K562 (cell line): Measurements from ENCODE around the gene RALY. TPM values are rescaled to one million over a fixed set of nuclear protein-coding genes. Genes with fewer than 3 reads are reported as not detected.

Experiments used
- BACH1 ChIP-seq: fragments of 200-800 bp; sonication (Bioruptor generic); IDR thresholded peaks from 2 replicates; pipeline ENCODE4 v1.6.1; 2016; ENCODE audit warnings: missing genetic modification characterization, missing compliant biosample characterization
- CAMTA2 ChIP-seq: fragments of 250-450 bp; sonication (Bioruptor Pico); conservative IDR thresholded peaks from 2 replicates; pipeline ENCODE4 v1.5.1; 2022
- CBFA2T3 ChIP-seq: fragments of 450-650 bp; IDR thresholded peaks from 2 replicates; pipeline ENCODE4 v1.6.1; 2017
- CBX5 ChIP-seq: IDR thresholded peaks from 2 replicates; pipeline ENCODE4 v1.6.1; 2014; ENCODE audit warnings: low read depth, borderline replicate concordance
- CBX8 ChIP-seq: fragments of 200-600 bp; sonication (generic); IDR thresholded peaks from 2 replicates; pipeline ENCODE4 v1.6.1; 2012; ENCODE audit warnings: borderline replicate concordance, mixed run types, low read depth, mild to moderate bottlenecking, moderate library complexity, mixed read lengths, low read length, control low read depth, inconsistent platforms; ENCODE audit not compliant: poor library complexity, severe bottlenecking; ENCODE audit errors: extremely low read depth
- HIVEP1 ChIP-seq: fragments of 250-450 bp; sonication (Bioruptor Pico); IDR thresholded peaks from 2 replicates; pipeline ENCODE4 v1.4.0; 2020; ENCODE audit warnings: mild to moderate bottlenecking
- HNRNPK ChIP-seq: fragments of 200-400 bp; formaldehyde crosslinking; IDR thresholded peaks from one replicate; pipeline ENCODE4 v1.6.1; 2018; ENCODE audit warnings: mild to moderate bottlenecking, low read depth, low read length; ENCODE audit not compliant: poor library complexity, severe bottlenecking
- MIER1 ChIP-seq: fragments of 450-650 bp; IDR thresholded peaks from 2 replicates; pipeline ENCODE4 v1.6.1; 2016; ENCODE audit warnings: antibody characterized with exemption, mild to moderate bottlenecking, low read depth
- NFIC ChIP-seq: fragments of 450-650 bp; IDR thresholded peaks from 2 replicates; pipeline ENCODE4 v1.6.1; 2017; ENCODE audit warnings: mild to moderate bottlenecking, inconsistent platforms
- OTX1 ChIP-seq: fragments of 450-650 bp; formaldehyde crosslinking; IDR thresholded peaks from 2 replicates; pipeline ENCODE4 v1.4.0; 2022; ENCODE audit warnings: mild to moderate bottlenecking
- POU5F1 ChIP-seq: fragments of 150-350 bp; IDR thresholded peaks from 2 replicates; pipeline ENCODE4 v1.6.1; 2014; ENCODE audit warnings: borderline replicate concordance, low read length, low read depth, mild to moderate bottlenecking; ENCODE audit not compliant: partially characterized antibody
- PURB ChIP-seq: sonication (generic); formaldehyde crosslinking; IDR thresholded peaks from 2 replicates; pipeline ENCODE4 v1.9.0; 2021; ENCODE audit warnings: low read depth, mild to moderate bottlenecking, missing genetic modification reagents
- RBM17 ChIP-seq: fragments of 200-400 bp; formaldehyde crosslinking; IDR thresholded peaks from 2 replicates; pipeline ENCODE4 v1.6.1; 2017; ENCODE audit warnings: low read depth, mild to moderate bottlenecking, low read length, borderline replicate concordance
- RREB1 ChIP-seq: fragments of 250-450 bp; sonication (Bioruptor Pico); IDR thresholded peaks from 2 replicates; pipeline ENCODE4 v1.4.0; 2020
- SAFB2 ChIP-seq: fragments of 200-400 bp; formaldehyde crosslinking; IDR thresholded peaks from 2 replicates; pipeline ENCODE4 v1.6.1; 2018; ENCODE audit warnings: borderline replicate concordance, low read length, low read depth, moderate library complexity; ENCODE audit not compliant: severe bottlenecking
- SMARCE1 ChIP-seq: fragments of 450-650 bp; IDR thresholded peaks from 2 replicates; pipeline ENCODE4 v1.7.1; 2016; ENCODE audit warnings: mild to moderate bottlenecking
- TEAD2 ChIP-seq: fragments of 450-650 bp; IDR thresholded peaks from 2 replicates; pipeline ENCODE4 v1.6.1; 2016; ENCODE audit warnings: missing genetic modification characterization, control low read depth, missing compliant biosample characterization
- TRIM28 ChIP-seq: fragments of 450-650 bp; IDR thresholded peaks from 2 replicates; pipeline ENCODE4 v1.6.1; 2017
- ZBTB34 ChIP-seq: fragments of 250-450 bp; sonication (Bioruptor Pico); IDR thresholded peaks from 2 replicates; pipeline ENCODE4 v1.8.0; 2021; ENCODE audit warnings: mild to moderate bottlenecking, moderate library complexity
- ZNF41 ChIP-seq: fragments of 250-450 bp; sonication (Bioruptor Pico); conservative IDR thresholded peaks from 2 replicates; pipeline ENCODE4 v1.4.0; 2020; ENCODE audit warnings: mild to moderate bottlenecking
- ZNF444 ChIP-seq: fragments of 250-450 bp; sonication (Bioruptor Pico); IDR thresholded peaks from 2 replicates; pipeline ENCODE4 v1.4.0; 2020; ENCODE audit warnings: mild to moderate bottlenecking, moderate library complexity
- ZNF644 ChIP-seq: fragments of 200-800 bp; sonication (Bioruptor generic); IDR thresholded peaks from 2 replicates; pipeline ENCODE4 v1.6.1; 2016; ENCODE audit warnings: low read depth, missing genetic modification characterization, missing compliant biosample characterization
- polyA plus RNA-seq, 8 experiments: library from polyadenylated mRNA; depleted of rRNA in 4 of 8; stranded (reverse) in 5 of 8; unstranded in 3 of 8; fragments of >200 nt; fragmentation: Nextera tagmentation in 2 of 8; fragmentation: Illumina TruSeq in 1 of 8; extraction: Ambion mirVana in 2 of 8; extraction: Trizol in 1 of 8; gene quantifications; 2 replicates each; pipeline versions ENCODE4 v1.2.1 to v1.2.3, GENCODE V29; 2011 to 2014; ENCODE audit warnings: inconsistent platforms in 1 of 8, missing spikeins in 1 of 8
- total RNA-seq, 7 experiments: library from RNA; depleted of rRNA in 6 of 7; stranded (reverse); fragments of >200 nt in 6 of 7; fragmentation: Illumina TruSeq in 2 of 7; extraction: Trizol in 2 of 7; gene quantifications; 2 replicates each; pipeline versions ENCODE4 v1.2.1 to v1.2.3, GENCODE V29; 2011 to 2021; ENCODE audit warnings: low replicate concordance in 1 of 7

Gene RALY
- total and polyA plus RNA-seq, 9 of the 15 experiments (the other 6 are each of a cell fraction or from before 2014, with no cell fraction given), result 0.80 to 207 (median 128) TPM

GRCh38 chr20:34127792-34128191 lies 134.1 kb downstream of the RALY start (continued):
- TF ChIP-seq CBX8, result no peak
- TF ChIP-seq ZNF644, result no peak
- no peak for TF ChIP-seq ZBTB34 (CRISPR knock-in tag)
- no peak for TF ChIP-seq RREB1 (CRISPR knock-in tag)
- TF ChIP-seq NFIC, result peak; percentile 51
- TF ChIP-seq CBX5, result no peak
- TF ChIP-seq CBFA2T3, result peak; percentile 83
- TF ChIP-seq CAMTA2, result no peak
- no peak for TF ChIP-seq SAFB2
- 0 out of 2 replicates have a peak, but pooled peaks have one; percentile 30 for TF ChIP-seq SMARCE1
- TF ChIP-seq HNRNPK, result no peak
- TF ChIP-seq TRIM28, result no peak
- TF ChIP-seq OTX1 (CRISPR knock-in tag), result no peak
- TF ChIP-seq BACH1, result no peak
- no peak for TF ChIP-seq TEAD2
- no peak for TF ChIP-seq ZNF41 (CRISPR knock-in tag)
- TF ChIP-seq MIER1, result no peak
- no peak for TF ChIP-seq RBM17
- no peak for TF ChIP-seq PURB (CRISPR knock-in tag)
- TF ChIP-seq HIVEP1 (CRISPR knock-in tag), result no peak
- TF ChIP-seq ZNF444 (CRISPR knock-in tag), result no peak
- no peak for TF ChIP-seq POU5F1
